Measurements from ENCODE around the gene GRIK1.

DNA sequence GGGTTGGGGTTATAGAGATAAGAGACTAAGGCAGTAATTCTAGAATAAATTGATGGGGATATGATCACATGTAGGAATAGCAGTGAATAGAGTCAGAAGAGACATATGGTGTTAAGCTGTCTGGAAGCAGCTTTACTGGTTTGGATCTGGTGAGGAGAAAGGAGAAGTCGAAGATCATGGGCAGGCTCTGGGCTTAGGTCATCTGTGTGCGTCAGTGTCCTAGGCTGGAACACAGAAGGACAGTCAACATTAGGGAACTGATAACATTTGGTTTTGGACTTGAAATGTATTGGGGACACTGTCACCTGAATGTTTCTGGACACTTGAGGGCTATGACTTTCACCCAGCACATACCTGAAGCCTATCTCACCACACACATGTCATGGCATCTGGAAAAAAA, 13.9 kb upstream of the GRIK1 start:
- no peak for TF ChIP-seq EZH2 (IDR thresholded peaks at IDR 0.05; ENCODE audit: borderline replicate concordance, low read depth, low read length, severe bottlenecking)
- TF ChIP-seq, protein P1, sequence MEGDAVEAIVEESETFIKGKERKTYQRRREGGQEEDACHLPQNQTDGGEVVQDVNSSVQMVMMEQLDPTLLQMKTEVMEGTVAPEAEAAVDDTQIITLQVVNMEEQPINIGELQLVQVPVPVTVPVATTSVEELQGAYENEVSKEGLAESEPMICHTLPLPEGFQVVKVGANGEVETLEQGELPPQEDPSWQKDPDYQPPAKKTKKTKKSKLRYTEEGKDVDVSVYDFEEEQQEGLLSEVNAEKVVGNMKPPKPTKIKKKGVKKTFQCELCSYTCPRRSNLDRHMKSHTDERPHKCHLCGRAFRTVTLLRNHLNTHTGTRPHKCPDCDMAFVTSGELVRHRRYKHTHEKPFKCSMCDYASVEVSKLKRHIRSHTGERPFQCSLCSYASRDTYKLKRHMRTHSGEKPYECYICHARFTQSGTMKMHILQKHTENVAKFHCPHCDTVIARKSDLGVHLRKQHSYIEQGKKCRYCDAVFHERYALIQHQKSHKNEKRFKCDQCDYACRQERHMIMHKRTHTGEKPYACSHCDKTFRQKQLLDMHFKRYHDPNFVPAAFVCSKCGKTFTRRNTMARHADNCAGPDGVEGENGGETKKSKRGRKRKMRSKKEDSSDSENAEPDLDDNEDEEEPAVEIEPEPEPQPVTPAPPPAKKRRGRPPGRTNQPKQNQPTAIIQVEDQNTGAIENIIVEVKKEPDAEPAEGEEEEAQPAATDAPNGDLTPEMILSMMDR (IDR thresholded peaks at IDR 0.05; ENCODE audit: borderline replicate concordance, extremely low read depth, low read length, poor library complexity, severe bottlenecking) = no peak
